ENCODE data around the gene MXRA8.
A peak's percentile ranks its signal among the peaks of the same experiment; 100 is the strongest.

Gene MXRA8

GRCh38 chr1:1399187-1399871, 41.0 kb upstream of the MXRA8 start, which contains the start of gene CCNL2:
CCNL2 (minus strand) TSS chr1:1399335; CDS start chr1:1399306, 29 bp downstream.
- DNase-seq (ENCODE audit: low read depth in 1 of 2, low spot score in 1 of 2): peak; percentile 97 to 98
- peak within 1 kb of the TSS; percentile 92 for H3K27ac ChIP-seq (replicated peaks)
- TF ChIP-seq REST (IDR thresholded peaks at IDR 0.05; ENCODE audit: insufficient replicate concordance, low read depth) (no peak), POLR2AphosphoS5 (IDR thresholded peaks at IDR 0.05; ENCODE audit: low read depth) (peak; percentile 56; the same call in 1 of the 2 replicates), GABPA (IDR thresholded peaks at IDR 0.05; ENCODE audit: low read depth) (peak; percentile 78), SPI1 (IDR thresholded peaks at IDR 0.05; ENCODE audit: borderline replicate concordance, low read depth) (no peak)
- TF ChIP-seq, protein P1, sequence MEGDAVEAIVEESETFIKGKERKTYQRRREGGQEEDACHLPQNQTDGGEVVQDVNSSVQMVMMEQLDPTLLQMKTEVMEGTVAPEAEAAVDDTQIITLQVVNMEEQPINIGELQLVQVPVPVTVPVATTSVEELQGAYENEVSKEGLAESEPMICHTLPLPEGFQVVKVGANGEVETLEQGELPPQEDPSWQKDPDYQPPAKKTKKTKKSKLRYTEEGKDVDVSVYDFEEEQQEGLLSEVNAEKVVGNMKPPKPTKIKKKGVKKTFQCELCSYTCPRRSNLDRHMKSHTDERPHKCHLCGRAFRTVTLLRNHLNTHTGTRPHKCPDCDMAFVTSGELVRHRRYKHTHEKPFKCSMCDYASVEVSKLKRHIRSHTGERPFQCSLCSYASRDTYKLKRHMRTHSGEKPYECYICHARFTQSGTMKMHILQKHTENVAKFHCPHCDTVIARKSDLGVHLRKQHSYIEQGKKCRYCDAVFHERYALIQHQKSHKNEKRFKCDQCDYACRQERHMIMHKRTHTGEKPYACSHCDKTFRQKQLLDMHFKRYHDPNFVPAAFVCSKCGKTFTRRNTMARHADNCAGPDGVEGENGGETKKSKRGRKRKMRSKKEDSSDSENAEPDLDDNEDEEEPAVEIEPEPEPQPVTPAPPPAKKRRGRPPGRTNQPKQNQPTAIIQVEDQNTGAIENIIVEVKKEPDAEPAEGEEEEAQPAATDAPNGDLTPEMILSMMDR (IDR thresholded peaks at IDR 0.05; ENCODE audit: insufficient read depth, low read length): peak; percentile 16
- no peaks in the 10 kb centered on the region for H3K27me3 ChIP-seq (ENCODE audit: insufficient read depth, poor library complexity, severe bottlenecking)
- H3K4me3 ChIP-seq (replicated peaks; ENCODE audit: insufficient read depth, low read length): peak within 1 kb of the TSS; percentile 88

DNA sequence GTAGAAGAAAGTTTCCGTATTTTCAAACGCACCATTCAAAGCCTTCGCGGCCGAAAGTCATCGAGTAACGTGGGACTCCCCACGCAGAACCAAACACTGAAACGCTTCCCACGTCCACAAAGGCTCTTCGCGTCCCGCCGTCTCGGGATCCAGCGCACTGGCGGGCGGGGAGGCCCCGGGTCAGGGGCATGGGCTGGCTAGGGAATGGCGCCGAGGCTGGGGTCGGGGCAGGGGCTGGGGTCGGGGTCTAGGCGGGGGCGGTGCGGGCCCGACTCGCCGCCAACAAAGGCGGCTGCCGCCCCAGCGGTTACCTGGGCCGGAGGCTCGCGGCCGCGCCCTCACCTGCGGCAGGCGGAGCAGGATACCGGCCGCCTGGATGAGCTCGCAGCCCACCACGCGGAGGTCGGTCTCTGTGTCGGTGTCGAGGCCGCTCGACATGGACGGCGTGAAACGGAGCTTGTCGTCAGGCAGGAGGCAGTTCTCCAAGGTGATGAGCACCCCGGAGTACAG, 40.4 kb upstream of the MXRA8 start:
- Histone ChIP-seq H3K27ac (replicated peaks) (peak overlapping the region; percentile 92), H3K27me3 (ENCODE audit: insufficient read depth, poor library complexity, severe bottlenecking) (no peaks in the 10 kb centered on the region), H3K4me3 (replicated peaks; ENCODE audit: insufficient read depth, low read length) (peak overlapping the region; percentile 88)
- TF ChIP-seq, protein P1 (IDR thresholded peaks at IDR 0.05; ENCODE audit: insufficient read depth, low read length): no peak
- TF ChIP-seq SPI1 (IDR thresholded peaks at IDR 0.05; ENCODE audit: borderline replicate concordance, low read depth): no peak
- no peak for TF ChIP-seq GABPA (IDR thresholded peaks at IDR 0.05; ENCODE audit: low read depth)
- TF ChIP-seq POLR2AphosphoS5 (IDR thresholded peaks at IDR 0.05; ENCODE audit: low read depth): no peak
- TF ChIP-seq REST (IDR thresholded peaks at IDR 0.05; ENCODE audit: insufficient replicate concordance, low read depth): no peak
- DNase-seq (ENCODE audit: low read depth in 1 of 2, low spot score in 1 of 2): no peak

DNA sequence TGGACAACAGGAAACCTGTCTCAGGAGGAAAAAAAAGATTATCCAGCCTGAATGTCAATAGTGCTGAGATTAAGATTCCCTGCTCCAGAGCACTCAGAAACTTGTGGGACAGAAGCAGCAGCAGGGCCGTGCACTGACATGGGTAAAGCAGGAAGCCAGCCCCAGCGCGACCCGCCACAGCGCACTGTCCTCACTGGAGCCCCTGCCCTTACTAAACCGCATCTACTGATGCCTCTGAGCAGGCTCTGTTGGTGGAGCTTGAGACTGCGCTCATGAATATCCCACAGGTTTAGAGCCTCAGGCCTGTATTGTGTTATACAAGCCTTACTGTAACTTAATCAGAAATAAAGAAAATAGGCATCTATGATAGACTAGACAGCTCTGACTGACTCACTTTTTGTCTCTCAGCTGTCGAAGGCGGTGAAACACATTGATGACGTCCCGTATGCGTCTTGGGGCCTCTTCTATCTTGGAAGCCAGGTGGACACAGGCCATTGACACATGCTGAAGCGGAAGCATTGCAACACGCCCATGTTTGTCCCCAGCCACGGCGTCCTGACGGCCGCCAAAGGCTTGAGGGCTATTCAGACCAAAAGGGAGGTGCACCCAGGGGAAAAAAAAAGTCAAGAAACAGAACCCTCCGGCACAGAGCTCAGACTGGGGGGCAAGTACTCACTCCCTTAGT, 39.6 kb upstream of the MXRA8 start:
- Histone ChIP-seq H3K27me3 (ENCODE audit: insufficient read depth, poor library complexity, severe bottlenecking) (no peaks in the 10 kb centered on the region), H3K27ac (replicated peaks) (peak overlapping the region; percentile 92), H3K4me3 (replicated peaks; ENCODE audit: insufficient read depth, low read length) (peak overlapping the region; percentile 88)
- TF ChIP-seq REST (IDR thresholded peaks at IDR 0.05; ENCODE audit: insufficient replicate concordance, low read depth): no peak
- peak; percentile 48 for TF ChIP-seq POLR2AphosphoS5 (IDR thresholded peaks at IDR 0.05; ENCODE audit: low read depth)
- TF ChIP-seq GABPA (IDR thresholded peaks at IDR 0.05; ENCODE audit: low read depth): 0 out of 2 replicates have a peak, but pooled peaks have one; percentile 37
- DNase-seq (ENCODE audit: low read depth in 1 of 2, low spot score in 1 of 2): peak; percentile 68 to 77
